ENCODE measurements around the gene POLR2L.

DNA sequence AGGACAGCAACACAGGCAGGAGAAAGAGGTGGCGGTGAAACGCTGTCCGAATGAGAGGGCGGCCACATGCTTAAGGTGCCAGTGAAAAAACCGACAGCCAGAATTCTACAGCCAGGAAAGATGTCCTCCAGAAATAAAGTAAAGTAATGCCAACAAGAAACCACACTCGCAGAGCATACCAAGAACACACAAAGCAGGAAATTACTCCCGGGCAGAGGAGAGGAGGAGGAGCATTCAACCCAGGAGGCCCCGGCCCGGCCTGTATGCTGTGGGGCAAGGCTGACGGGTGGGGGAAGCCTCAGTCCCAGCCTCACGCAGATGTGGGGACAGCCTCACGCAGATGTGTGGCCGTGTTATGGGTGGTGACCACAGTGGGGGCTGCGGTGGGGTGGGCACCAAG lies 40.3 kb upstream of the POLR2L start:
- TF ChIP-seq CTCF (IDR thresholded peaks at IDR 0.05) (no peak), POLR2A (IDR thresholded peaks at IDR 0.05) (no peak)

Measured in adrenal gland (tissue), 5 donors.